GM19455 (cell line): ENCODE results near the gene PEX12.
"Not testable (repeated sequence)": the region's sequence is repeated elsewhere in the genome, so short reads cannot be mapped to it uniquely, and the experiment has no call there.

ENCODE experiments used
- ATAC-seq: cut with Tn5 transposase; IDR thresholded peaks from one replicate; pipeline ENCODE4 v1.9.1; 2021; ENCODE audit not compliant: unreplicated experiment

PEX12 gene

GRCh38 chr17:35578929-35579432, 610 bp upstream of the PEX12 start:
- ATAC-seq: no peak

- ATAC-seq: no peak
These were observed 558 bp downstream of the PEX12 start for GRCh38 chr17:35577830-35578196.

GRCh38 chr17:35575759-35576158, 2.6 kb downstream of the PEX12 start:
- ATAC-seq: no peak

GRCh38 chr17:35569405-35569804, 9.0 kb downstream of the PEX12 start:
- ATAC-seq: no peak

GRCh38 chr17:35568561-35568960, 9.8 kb downstream of the PEX12 start:
- ATAC-seq: no peak

- ATAC-seq: no peak
These were observed 11.4 kb downstream of the PEX12 start for GRCh38 chr17:35566968-35567367.

- not testable (repeated sequence) for ATAC-seq
These were observed 15.2 kb downstream of the PEX12 start for GRCh38 chr17:35563181-35563580.

- no peak for ATAC-seq
These were observed 17.7 kb downstream of the PEX12 start, which contains the start of gene SLFN14 for GRCh38 chr17:35560703-35561102. Gene SLFN14 (minus strand): TSS chr17:35560819. CDS start chr17:35558062, 2,757 bp downstream.

- ATAC-seq: no peak
These were observed 18.7 kb downstream of the PEX12 start for GRCh38 chr17:35559495-35560210.

- ATAC-seq: no peak
These were observed 21.0 kb downstream of the PEX12 start for GRCh38 chr17:35557353-35557752.

GRCh38 chr17:35555691-35556090, 22.7 kb downstream of the PEX12 start:
- ATAC-seq: no peak

GRCh38 chr17:35554668-35555067, 23.7 kb downstream of the PEX12 start:
- ATAC-seq: no peak

GRCh38 chr17:35553310-35553709, 25.1 kb downstream of the PEX12 start:
- ATAC-seq: no peak

GRCh38 chr17:35548978-35549377, 29.4 kb downstream of the PEX12 start:
- no peak for ATAC-seq

GRCh38 chr17:35548208-35548810, 30.1 kb downstream of the PEX12 start:
- no peak for ATAC-seq

- no peak for ATAC-seq
These were observed 31.9 kb downstream of the PEX12 start for GRCh38 chr17:35546487-35546886.

- no peak for ATAC-seq
These were observed 33.2 kb downstream of the PEX12 start for GRCh38 chr17:35545150-35545549.

- ATAC-seq: no peak
These were observed 34.5 kb downstream of the PEX12 start for GRCh38 chr17:35543856-35544255.

- no peak for ATAC-seq
These were observed 35.4 kb downstream of the PEX12 start for GRCh38 chr17:35542990-35543389.

- ATAC-seq: no peak
These were observed 36.9 kb downstream of the PEX12 start for GRCh38 chr17:35541434-35541833.

- ATAC-seq: no peak
These were observed 37.6 kb downstream of the PEX12 start for GRCh38 chr17:35540589-35541404.

GRCh38 chr17:35539659-35540026, 38.7 kb downstream of the PEX12 start:
- no peak for ATAC-seq
